Suprapubic skin (tissue), 4 donors: ENCODE data around the gene SEC16B. TPM values are rescaled to one million over a fixed set of nuclear protein-coding genes. Genes with fewer than 3 reads are reported as not detected.
"Not testable (repeated sequence)": the region's sequence is repeated elsewhere in the genome, so short reads cannot be mapped to it uniquely, and the experiment has no call there.

Experiments
- DNase-seq, 2 donors: peaks; one replicate each; pipeline ENCODE4 v3.0.0-alpha.2; 2019; ENCODE audit warnings: low spot score in 2 of 2
- H3K27ac ChIP-seq: fragments of 200-600 bp; sonication (generic); one replicate; pipeline ENCODE4 v1.5.1; 2019
- H3K27me3 ChIP-seq: fragments of 200-600 bp; sonication (generic); one replicate; pipeline ENCODE4 v1.5.1; 2019
- H3K36me3 ChIP-seq: fragments of 200-600 bp; sonication (generic); one replicate; pipeline ENCODE4 v1.5.1; 2019
- H3K4me1 ChIP-seq: fragments of 200-600 bp; sonication (generic); one replicate; pipeline ENCODE4 v1.5.1; 2019
- H3K4me3 ChIP-seq: fragments of 200-600 bp; sonication (generic); one replicate; pipeline ENCODE4 v1.5.1; 2019; ENCODE audit warnings: mild to moderate bottlenecking
- H3K9me3 ChIP-seq: fragments of 200-600 bp; sonication (generic); one replicate; pipeline ENCODE4 v1.5.1; 2019
- EP300 ChIP-seq: sonication (generic); formaldehyde crosslinking; IDR thresholded peaks from one replicate; pipeline ENCODE4 v1.6.1; 2017; ENCODE audit warnings: antibody characterized with exemption
- POLR2A ChIP-seq, 2 donors: fragments of 450-650 bp; IDR thresholded peaks; one replicate each; pipeline ENCODE4 v1.6.1; 2017; ENCODE audit warnings: antibody characterized with exemption in 2 of 2, mild to moderate bottlenecking in 2 of 2, moderate library complexity in 2 of 2
- POLR2AphosphoS5 ChIP-seq, 3 donors: sonication (generic); formaldehyde crosslinking; IDR thresholded peaks; one replicate each; pipeline ENCODE4 v1.6.1; 2017; ENCODE audit warnings: antibody characterized with exemption in 3 of 3
- WGBS: methylation state at CpG from one replicate; pipeline ENCODE4 v1.1.5; 2018; 5-methylcytosine and 5-hydroxymethylcytosine counted together
- total RNA-seq, 4 donors: library from RNA; depleted of rRNA; stranded (reverse); fragments of >200 nt; gene quantifications; one replicate each; pipeline ENCODE4 v1.1.0, GENCODE V29; 2016
- TF ChIP-seq, protein P1 (sequence below), 2 donors: fragments of 200-600 bp in 1 of 2; fragments of 450-650 bp in 1 of 2; sonication (generic) in 1 of 2; IDR thresholded peaks; one replicate each; pipeline ENCODE4 v1.5.1; 2016 to 2019; ENCODE audit warnings: antibody characterized with exemption in 2 of 2, mild to moderate bottlenecking in 1 of 2, moderate library complexity in 1 of 2

The SEC16B gene
- total RNA-seq, 4 donors from 2014 or later = 1.7 to 6.4 (median 2.5) TPM

DNA sequence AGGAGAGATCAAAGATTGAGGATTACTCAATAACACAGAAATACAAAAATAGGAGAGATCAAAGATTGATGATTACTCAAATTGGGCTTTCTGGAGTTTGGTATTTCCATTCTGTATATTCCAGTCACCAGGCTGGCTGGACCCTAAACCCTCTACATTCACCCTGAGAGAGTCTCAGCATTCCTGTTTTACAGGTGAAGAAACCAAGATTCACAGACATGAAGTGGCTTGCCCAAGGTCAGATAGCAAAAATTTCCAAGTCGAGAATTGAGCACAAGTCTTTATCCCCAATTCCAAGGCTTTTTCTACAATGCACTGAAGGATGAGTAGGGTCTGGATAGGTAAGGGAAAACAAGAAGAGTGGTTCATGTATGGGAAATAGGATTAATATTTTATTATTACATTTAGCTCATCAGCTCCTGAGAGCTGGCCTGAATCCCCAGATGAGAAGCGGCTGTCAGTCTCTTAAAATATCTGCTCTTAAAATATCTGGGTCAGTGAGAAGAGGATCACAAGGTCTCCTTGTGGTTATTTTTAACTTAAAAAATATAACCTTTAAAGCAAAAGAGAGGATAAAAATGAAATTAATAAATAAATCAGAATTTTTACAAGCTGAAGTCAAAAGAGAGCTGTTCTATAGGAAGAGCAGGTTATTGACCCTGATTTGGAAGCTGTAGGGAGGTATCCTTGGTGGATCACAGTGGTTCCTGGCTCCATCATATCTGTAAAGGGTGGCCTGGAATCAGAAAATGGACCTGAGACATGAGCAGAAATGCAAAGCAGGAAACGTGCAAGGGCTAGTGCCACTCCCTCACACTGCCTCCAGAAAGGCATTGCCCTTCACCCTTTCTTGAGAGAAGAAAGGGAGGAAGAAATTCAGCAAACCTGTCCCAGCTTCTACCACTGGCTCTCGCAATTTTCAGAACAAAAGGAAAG is 29.1 kb upstream of the SEC16B start:
- no peak for DNase-seq
- no peaks in the 10 kb centered on the region for H3K9me3 ChIP-seq
- H3K4me1 ChIP-seq = peaks cover 2% of the 10 kb centered on the region
- no peak for TF ChIP-seq EP300
- no peak for TF ChIP-seq POLR2A (IDR thresholded peaks at IDR 0.05)
- no peak for TF ChIP-seq POLR2AphosphoS5 (IDR thresholded peaks at IDR 0.05)
- TF ChIP-seq, protein P1, sequence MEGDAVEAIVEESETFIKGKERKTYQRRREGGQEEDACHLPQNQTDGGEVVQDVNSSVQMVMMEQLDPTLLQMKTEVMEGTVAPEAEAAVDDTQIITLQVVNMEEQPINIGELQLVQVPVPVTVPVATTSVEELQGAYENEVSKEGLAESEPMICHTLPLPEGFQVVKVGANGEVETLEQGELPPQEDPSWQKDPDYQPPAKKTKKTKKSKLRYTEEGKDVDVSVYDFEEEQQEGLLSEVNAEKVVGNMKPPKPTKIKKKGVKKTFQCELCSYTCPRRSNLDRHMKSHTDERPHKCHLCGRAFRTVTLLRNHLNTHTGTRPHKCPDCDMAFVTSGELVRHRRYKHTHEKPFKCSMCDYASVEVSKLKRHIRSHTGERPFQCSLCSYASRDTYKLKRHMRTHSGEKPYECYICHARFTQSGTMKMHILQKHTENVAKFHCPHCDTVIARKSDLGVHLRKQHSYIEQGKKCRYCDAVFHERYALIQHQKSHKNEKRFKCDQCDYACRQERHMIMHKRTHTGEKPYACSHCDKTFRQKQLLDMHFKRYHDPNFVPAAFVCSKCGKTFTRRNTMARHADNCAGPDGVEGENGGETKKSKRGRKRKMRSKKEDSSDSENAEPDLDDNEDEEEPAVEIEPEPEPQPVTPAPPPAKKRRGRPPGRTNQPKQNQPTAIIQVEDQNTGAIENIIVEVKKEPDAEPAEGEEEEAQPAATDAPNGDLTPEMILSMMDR (IDR thresholded peaks at IDR 0.05) = no peak
- no peaks in the 10 kb centered on the region for H3K36me3 ChIP-seq
- WGBS = 67% methylated on average over 4 of the region's 4 CpGs
- H3K4me3 ChIP-seq = no peak overlapping the region
- H3K27ac ChIP-seq = no peak overlapping the region
- no peaks in the 10 kb centered on the region for H3K27me3 ChIP-seq

DNA sequence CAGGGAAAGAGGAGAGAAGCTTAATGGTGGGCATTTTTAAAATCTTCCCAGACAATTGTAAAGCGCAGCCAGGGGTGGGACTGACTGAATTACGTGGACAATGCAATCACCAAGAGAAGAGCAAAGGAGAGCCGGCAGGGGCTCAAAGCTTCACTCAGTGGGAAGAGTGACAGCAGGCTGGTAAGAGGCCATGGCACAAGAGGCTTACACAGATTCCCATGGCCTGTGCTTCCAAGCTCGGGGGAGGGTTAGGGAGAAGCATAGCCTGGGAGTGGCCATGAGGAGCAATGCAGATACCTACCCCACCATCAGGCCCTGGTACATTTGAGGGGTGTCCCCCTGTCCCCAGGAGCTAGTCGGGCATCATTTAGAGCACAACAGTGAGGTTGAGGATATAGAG is 27.1 kb upstream of the SEC16B start:
- Histone ChIP-seq H3K9me3 (no peaks in the 10 kb centered on the region), H3K4me1 (peaks cover 2% of the 10 kb centered on the region), H3K36me3 (no peaks in the 10 kb centered on the region), H3K4me3 (no peak overlapping the region), H3K27me3 (no peaks in the 10 kb centered on the region), H3K27ac (no peak overlapping the region)
- WGBS = 98% methylated on average over 5 of the region's 5 CpGs
- no peak for DNase-seq
- TF ChIP-seq, protein P1 (IDR thresholded peaks at IDR 0.05) = no peak
- no peak for TF ChIP-seq POLR2AphosphoS5 (IDR thresholded peaks at IDR 0.05)
- no peak for TF ChIP-seq EP300
- no peak for TF ChIP-seq POLR2A (IDR thresholded peaks at IDR 0.05)

DNA sequence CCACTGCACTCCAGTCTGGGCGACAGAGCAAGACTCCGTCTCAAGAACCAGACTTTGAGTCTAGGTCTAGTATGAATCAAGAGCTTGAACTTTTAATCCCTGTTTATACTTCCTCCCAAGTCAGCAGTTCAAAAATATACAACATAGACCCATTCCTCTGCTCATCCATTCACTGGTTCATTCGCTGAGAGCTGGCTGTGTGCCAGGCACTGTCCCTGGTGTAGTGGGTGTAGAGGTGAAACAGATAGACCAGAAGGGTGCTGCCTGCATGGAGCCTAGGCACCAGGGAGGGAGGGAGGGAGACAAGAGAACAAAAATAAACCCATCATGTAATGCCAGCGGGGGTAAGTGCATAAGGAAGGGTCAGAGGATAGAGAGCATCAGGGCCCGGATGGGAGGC is 25.5 kb upstream of the SEC16B start:
- WGBS = 90% methylated on average over 5 of the region's 5 CpGs
- H3K36me3 ChIP-seq = no peaks in the 10 kb centered on the region
- no peaks in the 10 kb centered on the region for H3K27me3 ChIP-seq
- no peaks in the 10 kb centered on the region for H3K9me3 ChIP-seq
- H3K4me3 ChIP-seq = no peak overlapping the region
- peaks cover 2% of the 10 kb centered on the region for H3K4me1 ChIP-seq
- no peak overlapping the region for H3K27ac ChIP-seq
- TF ChIP-seq POLR2AphosphoS5 (IDR thresholded peaks at IDR 0.05) (no peak), EP300 (no peak), POLR2A (IDR thresholded peaks at IDR 0.05) (no peak)
- TF ChIP-seq, protein P1 (IDR thresholded peaks at IDR 0.05) = no peak
- DNase-seq = no peak

DNA sequence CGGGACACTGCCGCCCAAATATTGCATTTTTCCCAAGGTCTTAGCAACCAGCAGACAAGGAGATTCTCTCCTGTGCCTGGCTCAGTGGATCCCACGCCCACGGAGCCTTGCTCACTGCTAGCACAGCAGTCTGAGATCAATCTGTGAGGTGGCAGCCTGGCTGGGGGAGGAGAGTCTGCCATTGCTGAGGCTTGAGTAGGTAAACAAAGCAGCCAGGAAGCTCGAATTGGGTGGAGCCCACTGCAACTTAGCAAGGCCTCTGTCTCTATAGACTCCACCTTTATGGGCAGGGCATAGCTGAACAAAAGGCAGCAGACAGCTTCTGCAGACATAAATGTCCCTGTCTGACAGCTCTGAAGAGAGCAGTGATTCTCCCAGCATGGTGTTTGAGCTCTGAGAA is 16.4 kb upstream of the SEC16B start:
- WGBS = 71% methylated on average over 4 of the region's 5 CpGs
- not testable (repeated sequence) for H3K4me3 ChIP-seq, DNase-seq, H3K9me3 ChIP-seq, H3K27me3 ChIP-seq, H3K27ac ChIP-seq, H3K36me3 ChIP-seq
- peaks cover 22% of the 10 kb centered on the region for H3K4me1 ChIP-seq

DNA sequence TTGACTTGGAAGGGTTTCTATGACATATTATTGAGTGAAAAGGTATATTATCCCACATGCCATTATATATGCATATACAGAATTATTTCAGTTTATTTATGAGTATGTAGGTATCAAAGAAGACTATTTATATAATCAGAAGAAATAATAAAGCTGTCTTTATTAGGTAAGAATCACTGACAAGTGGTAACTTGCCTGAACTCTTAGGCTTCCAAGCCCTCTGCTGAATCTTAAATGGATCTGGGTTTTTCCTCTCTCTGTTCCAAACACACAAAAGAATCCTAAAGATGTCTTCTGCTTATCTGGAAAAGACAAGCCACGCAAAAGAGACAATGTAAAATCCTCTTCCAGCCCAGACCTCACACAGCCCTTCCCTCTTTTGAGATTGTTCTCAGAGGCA is 14.9 kb upstream of the SEC16B start:
- Histone ChIP-seq H3K27me3 (no peaks in the 10 kb centered on the region), H3K36me3 (no peaks in the 10 kb centered on the region), H3K9me3 (peaks cover 4% of the 10 kb centered on the region), H3K4me1 (peaks cover 22% of the 10 kb centered on the region), H3K27ac (no peak overlapping the region), H3K4me3 (no peak overlapping the region)
- TF ChIP-seq EP300 (no peak), POLR2AphosphoS5 (IDR thresholded peaks at IDR 0.05) (no peak), POLR2A (IDR thresholded peaks at IDR 0.05) (no peak)
- TF ChIP-seq, protein P1 (IDR thresholded peaks at IDR 0.05) = no peak
- DNase-seq = no peak
- WGBS = 59% methylated on average over 1 of the region's 1 CpG
